Vagina (tissue), 2 donors: ENCODE results near the gene STAT6. TPM values are rescaled to one million over a fixed set of nuclear protein-coding genes. Genes with fewer than 3 reads are reported as not detected.

Experiments
- DNase-seq, 2 donors: peaks; one replicate each; pipeline ENCODE4 v3.0.0-alpha.2; 2017; ENCODE audit errors: extremely low spot score in 2 of 2
- H3K27ac ChIP-seq: fragments of 200-600 bp; sonication (generic); one replicate; pipeline ENCODE4 v1.5.1; 2019
- H3K27me3 ChIP-seq: fragments of 200-600 bp; sonication (generic); one replicate; pipeline ENCODE4 v1.5.1; 2019
- H3K36me3 ChIP-seq, 2 donors: fragments of 200-600 bp; sonication (generic); one replicate each; pipeline ENCODE4 v1.5.1; 2017 to 2019
- H3K4me1 ChIP-seq: fragments of 200-600 bp; sonication (generic); one replicate; pipeline ENCODE4 v1.5.1; 2019
- H3K4me3 ChIP-seq, 2 donors: fragments of 200-600 bp; sonication (generic); 1 replicate in 1 of 2; 2 replicates in 1 of 2; pipeline ENCODE4 v1.5.1; 2016 to 2019
- H3K9me3 ChIP-seq: fragments of 200-600 bp; sonication (generic); one replicate; pipeline ENCODE4 v1.5.1; 2019
- CTCF ChIP-seq, 3 experiments: fragments of 450-650 bp in 2 of 3; fragments of 200-600 bp in 1 of 3; sonication (generic) in 1 of 3; IDR thresholded peaks; one replicate each; pipeline ENCODE4 v1.5.1; 2017 to 2019; ENCODE audit warnings: antibody characterized with exemption in 3 of 3, mild to moderate bottlenecking in 2 of 3, moderate library complexity in 2 of 3
- POLR2A ChIP-seq, 2 donors: fragments of 450-650 bp; IDR thresholded peaks; one replicate each; pipeline ENCODE4 v1.6.1; 2017; ENCODE audit warnings: antibody characterized with exemption in 2 of 2, mild to moderate bottlenecking in 2 of 2, moderate library complexity in 2 of 2
- POLR2AphosphoS5 ChIP-seq, 2 donors: sonication (generic); formaldehyde crosslinking; IDR thresholded peaks; one replicate each; pipeline ENCODE4 v1.9.0; 2017; ENCODE audit warnings: antibody characterized with exemption in 2 of 2, mild to moderate bottlenecking in 2 of 2, low read depth in 1 of 2; ENCODE audit not compliant: insufficient read depth in 1 of 2
- intact Hi-C: fragments of 100-400 bp; cut with DNase I; formaldehyde crosslinking; loops from one replicate; pipeline ENCODE4 v1.15.1; 2023
- total RNA-seq: library from RNA; depleted of rRNA; stranded (reverse); fragments of >200 nt; gene quantifications from one replicate; pipeline ENCODE4 v1.2.3, GENCODE V29; 2016

The STAT6 gene, protein sequence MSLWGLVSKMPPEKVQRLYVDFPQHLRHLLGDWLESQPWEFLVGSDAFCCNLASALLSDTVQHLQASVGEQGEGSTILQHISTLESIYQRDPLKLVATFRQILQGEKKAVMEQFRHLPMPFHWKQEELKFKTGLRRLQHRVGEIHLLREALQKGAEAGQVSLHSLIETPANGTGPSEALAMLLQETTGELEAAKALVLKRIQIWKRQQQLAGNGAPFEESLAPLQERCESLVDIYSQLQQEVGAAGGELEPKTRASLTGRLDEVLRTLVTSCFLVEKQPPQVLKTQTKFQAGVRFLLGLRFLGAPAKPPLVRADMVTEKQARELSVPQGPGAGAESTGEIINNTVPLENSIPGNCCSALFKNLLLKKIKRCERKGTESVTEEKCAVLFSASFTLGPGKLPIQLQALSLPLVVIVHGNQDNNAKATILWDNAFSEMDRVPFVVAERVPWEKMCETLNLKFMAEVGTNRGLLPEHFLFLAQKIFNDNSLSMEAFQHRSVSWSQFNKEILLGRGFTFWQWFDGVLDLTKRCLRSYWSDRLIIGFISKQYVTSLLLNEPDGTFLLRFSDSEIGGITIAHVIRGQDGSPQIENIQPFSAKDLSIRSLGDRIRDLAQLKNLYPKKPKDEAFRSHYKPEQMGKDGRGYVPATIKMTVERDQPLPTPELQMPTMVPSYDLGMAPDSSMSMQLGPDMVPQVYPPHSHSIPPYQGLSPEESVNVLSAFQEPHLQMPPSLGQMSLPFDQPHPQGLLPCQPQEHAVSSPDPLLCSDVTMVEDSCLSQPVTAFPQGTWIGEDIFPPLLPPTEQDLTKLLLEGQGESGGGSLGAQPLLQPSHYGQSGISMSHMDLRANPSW
- 146 TPM for total RNA-seq

GRCh38 chr12:57111031-57111734, at the start of gene STAT6:
Gene STAT6, minus strand, starts transcription at chr12:57111362. Its CDS starts 3,084 bp downstream, at chr12:57108278.
- H3K4me1 ChIP-seq, result peaks cover 41% of the 10 kb centered on the region

DNA sequence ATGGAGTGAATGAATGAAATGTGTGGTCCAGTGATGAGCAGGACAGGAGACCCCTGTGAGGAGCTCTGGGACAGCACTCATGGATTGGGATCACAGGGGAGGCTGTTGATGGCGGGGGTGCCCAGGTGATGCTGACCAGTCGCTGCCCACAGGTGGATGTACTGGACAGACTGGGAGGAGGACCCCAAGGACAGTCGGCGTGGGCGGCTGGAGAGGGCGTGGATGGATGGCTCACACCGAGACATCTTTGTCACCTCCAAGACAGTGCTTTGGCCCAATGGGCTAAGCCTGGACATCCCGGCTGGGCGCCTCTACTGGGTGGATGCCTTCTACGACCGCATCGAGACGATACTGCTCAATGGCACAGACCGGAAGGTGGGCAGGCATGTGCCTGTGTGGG, 49.6 kb upstream of the STAT6 start:
- Histone ChIP-seq H3K27ac (no peak overlapping the region), H3K36me3 (peaks cover 8 to 91% of the 10 kb centered on the region in 2 donors)

More at GRCh38 chr12:57111031-57111734, at the start of gene STAT6:
- H3K4me3 ChIP-seq, result peak within 1 kb of the TSS; percentile 61 to 90
- no peaks in the 10 kb centered on the region for H3K9me3 ChIP-seq
- peaks cover 0 to 21% of the 10 kb centered on the region in 2 donors for H3K36me3 ChIP-seq
- TF ChIP-seq POLR2A (IDR thresholded peaks at IDR 0.05), result peak in 1 of 2 donors; percentile 52
- no peak for TF ChIP-seq POLR2AphosphoS5 (IDR thresholded peaks at IDR 0.05; ENCODE audit: insufficient read depth in 1 of 2, low read depth in 1 of 2)
- peak in 1 of 3 experiments; percentile 3 for TF ChIP-seq CTCF (IDR thresholded peaks at IDR 0.05)
- peak in 1 of 2 donors; percentile 96 for DNase-seq
- peak within 1 kb of the TSS; percentile 100 for H3K27ac ChIP-seq
- no peaks in the 10 kb centered on the region for H3K27me3 ChIP-seq
- intact Hi-C loops, result no loop called here

GRCh38 chr12:57160040-57160439, 48.9 kb upstream of the STAT6 start:
- no peak for DNase-seq
- TF ChIP-seq CTCF (IDR thresholded peaks at IDR 0.05), result no peak
- TF ChIP-seq POLR2A (IDR thresholded peaks at IDR 0.05), result no peak
- no peak for TF ChIP-seq POLR2AphosphoS5 (IDR thresholded peaks at IDR 0.05; ENCODE audit: insufficient read depth in 1 of 2, low read depth in 1 of 2)
- Histone ChIP-seq H3K4me1 (peaks cover 20% of the 10 kb centered on the region), H3K36me3 (peaks cover 8 to 92% of the 10 kb centered on the region in 2 donors), H3K9me3 (no peaks in the 10 kb centered on the region), H3K4me3 (no peak overlapping the region), H3K27me3 (no peaks in the 10 kb centered on the region), H3K27ac (no peak overlapping the region)
- intact Hi-C loops, result no loop called here

More for the DNA sequence above, 49.6 kb upstream of the STAT6 start:
- H3K4me1 ChIP-seq, result peaks cover 20% of the 10 kb centered on the region
- intact Hi-C loops, result no loop called here
- TF ChIP-seq CTCF (IDR thresholded peaks at IDR 0.05), result no peak
- TF ChIP-seq POLR2A (IDR thresholded peaks at IDR 0.05), result no peak
- no peak for TF ChIP-seq POLR2AphosphoS5 (IDR thresholded peaks at IDR 0.05; ENCODE audit: insufficient read depth in 1 of 2, low read depth in 1 of 2)
- H3K4me3 ChIP-seq, result no peak overlapping the region
- no peak for DNase-seq
- no peaks in the 10 kb centered on the region for H3K9me3 ChIP-seq
- no peaks in the 10 kb centered on the region for H3K27me3 ChIP-seq

DNA sequence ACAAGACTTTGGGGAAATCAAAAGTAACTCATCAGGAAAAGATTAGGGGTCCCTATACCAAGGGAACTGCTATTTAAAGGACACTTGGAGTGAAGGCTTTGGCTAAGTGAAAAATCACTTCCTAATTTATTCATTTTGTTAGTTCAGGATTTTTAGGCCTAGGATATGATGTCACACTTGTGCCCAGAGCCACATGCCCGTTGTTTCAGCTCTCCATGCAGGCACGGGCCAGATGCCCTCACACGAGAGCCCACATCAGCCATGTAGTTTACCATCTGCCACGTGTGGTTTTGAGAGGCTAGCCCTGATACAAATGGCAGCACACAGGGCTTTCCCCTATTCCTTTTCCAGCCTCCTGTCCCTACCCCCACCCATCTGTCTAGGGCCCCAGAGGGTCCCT, 48.1 kb upstream of the STAT6 start:
- intact Hi-C loops, result no loop called here
- Histone ChIP-seq H3K4me1 (peaks cover 20% of the 10 kb centered on the region), H3K27ac (peak overlapping the region; percentile 55), H3K4me3 (no peak overlapping the region), H3K27me3 (no peaks in the 10 kb centered on the region), H3K36me3 (peaks cover 8 to 92% of the 10 kb centered on the region in 2 donors), H3K9me3 (no peaks in the 10 kb centered on the region)
- no peak for TF ChIP-seq CTCF (IDR thresholded peaks at IDR 0.05)
- TF ChIP-seq POLR2AphosphoS5 (IDR thresholded peaks at IDR 0.05; ENCODE audit: insufficient read depth in 1 of 2, low read depth in 1 of 2), result no peak
- DNase-seq, result no peak
